NCI-H1092 (cell line): Measurements from ENCODE around the gene HEBP1.

Experiments used
- DNase-seq: peaks from one replicate; lab custom pipeline; 2025; lab: John Stamatoyannopoulos, UW

HEBP1 gene

DNA sequence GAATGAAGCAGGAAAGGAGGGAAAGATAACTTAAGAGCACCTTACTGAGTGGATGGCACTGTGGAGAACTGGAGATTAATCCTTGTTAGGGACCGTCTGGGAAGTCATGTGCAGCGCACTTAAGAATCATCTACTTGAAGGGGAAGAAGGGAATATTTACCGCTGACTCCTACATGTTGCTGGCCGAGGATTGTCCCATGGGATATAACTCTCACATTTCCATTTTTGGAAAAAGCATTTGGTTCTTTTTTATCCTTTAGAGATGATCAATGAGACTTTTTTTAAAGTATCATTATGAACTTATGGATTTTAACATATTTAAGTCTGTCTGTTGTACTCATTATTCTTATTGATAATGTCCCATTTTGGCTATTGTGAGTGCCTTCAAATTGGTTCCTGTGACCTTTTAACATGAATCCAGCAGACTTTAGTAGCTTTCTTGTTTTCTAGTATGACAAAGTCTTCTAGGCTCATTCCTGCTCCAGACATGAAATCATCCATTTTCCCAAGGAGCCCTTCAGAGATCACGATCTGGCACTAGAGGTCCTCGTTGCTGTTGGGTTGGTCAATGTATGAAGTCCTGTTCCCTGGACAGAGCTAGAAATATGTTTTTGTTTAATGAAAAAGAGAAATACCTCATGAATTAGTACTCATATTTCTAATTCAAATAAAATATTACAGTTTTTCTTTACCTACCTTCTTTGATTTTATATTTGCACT lies 23.9 kb upstream of the HEBP1 start:
- DNase-seq, result no peak

DNA sequence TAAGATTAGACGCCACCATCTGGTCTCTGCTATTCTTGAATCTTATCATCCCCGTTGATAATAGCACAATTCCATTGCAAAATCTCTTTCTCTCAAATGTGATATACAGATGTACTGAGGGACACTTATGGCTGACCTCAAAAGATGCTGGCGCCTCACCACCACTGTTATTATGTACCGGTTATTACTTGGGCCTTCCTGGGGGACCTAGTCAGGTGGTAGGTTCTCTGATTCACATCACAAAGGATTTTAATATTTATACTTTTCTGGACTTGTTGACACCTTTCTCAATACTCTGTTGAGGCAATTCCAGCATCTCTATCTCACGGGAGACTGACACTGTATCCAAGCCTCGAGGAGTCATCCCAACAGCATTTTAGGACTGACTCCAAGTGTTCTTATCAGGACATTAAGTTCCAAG lies 22.8 kb upstream of the HEBP1 start:
- no peak for DNase-seq

DNA sequence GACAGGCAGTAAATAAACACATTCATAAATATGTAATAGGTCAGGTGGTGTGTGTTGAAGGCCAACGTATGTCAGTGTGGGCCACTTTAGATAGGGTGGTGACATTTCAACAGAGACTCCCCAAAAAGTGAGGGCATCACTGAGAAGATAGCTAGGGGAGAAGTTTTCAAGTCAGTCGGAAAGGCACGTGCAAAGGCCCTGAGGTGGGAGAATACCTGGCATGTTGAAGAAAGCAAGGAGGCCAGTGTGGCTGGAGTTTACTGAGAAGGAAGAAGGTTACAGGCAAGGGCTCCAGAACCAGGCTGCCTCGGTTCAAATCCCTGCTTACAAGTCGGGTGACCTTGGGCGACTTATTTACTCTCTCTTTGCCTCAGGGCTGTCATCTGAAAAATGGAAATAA lies 11.0 kb upstream of the HEBP1 start:
- DNase-seq, result no peak

DNA sequence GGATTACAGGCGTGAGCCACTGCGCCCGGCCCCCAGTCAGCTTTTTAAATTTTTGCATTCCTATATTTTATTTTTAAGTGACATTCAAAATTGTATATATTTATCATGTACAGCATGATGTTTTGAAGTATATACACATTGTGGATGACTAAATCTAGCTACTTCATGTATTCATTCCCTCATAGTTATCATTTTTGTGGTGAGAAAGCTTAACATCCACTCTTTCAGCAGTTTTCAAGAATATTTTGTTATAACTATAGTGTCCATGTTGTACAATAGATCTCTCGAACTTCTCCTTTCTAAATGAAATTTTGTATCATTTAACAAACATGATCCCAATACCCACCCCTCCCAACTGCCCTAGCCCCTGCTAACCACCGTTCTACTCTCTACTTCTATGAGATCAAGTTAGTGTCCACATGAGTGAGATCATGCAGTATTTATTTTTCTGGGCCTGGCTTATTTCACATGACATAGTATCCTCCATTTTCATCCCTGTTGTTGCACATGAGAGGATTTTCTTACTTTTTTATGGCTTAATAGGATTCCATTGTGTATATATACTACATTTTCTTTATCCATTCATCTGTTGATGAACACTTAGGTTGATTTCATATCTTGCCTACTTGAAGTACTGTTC lies 8.8 kb upstream of the HEBP1 start:
- DNase-seq, result no peak

DNA sequence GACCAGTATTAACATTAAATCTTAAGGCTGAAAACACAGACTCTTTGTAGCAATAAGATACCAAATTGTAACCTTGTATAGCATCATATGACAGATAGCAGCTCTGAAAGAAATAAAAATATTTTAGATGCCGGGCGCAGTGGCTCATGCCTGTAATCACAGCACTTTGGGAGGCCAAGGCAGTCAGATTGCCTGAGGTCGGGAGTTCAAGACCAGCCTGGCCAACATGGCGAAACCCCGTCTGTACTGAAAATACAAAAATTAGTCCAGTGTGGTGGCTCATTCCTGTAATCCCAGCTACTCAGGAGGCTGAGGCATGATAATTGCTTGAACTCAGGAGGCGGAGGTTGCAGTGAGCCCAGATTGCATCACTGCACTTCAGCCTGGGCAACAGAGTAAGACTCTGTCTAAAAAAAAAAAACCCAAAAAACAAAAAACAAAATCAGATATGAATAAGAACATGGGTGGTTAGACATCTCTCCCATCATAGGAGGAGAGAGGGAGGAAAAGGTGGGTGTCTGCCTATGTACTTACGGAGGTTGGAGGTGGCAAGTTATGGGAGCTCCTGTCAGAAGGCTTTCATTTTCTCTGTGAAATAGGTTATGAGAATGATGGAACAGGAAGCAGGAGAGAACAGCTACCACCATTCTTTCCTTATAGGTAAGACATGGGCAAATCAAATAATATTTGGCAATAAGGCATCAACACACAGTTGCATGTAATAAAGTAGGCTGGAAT lies 7.6 kb upstream of the HEBP1 start:
- no peak for DNase-seq

DNA sequence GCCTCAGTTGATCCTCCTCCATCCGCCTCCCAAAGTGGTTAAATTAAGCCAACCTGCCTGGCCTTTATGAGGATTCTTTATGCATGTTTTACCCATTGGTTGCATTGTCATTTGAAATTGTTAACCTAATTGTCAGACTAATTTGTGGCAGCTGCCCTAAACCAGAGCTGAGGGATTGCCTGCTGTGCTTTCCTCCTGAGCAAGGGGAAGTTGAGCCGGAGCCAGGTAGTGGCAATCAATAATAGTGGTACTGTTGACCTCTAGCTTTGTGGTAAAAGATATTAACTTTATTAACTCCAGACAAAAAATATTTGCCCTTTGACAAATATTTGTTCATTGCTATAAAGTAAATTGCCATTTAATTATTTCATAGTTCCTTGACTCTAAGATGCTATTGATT lies 5.6 kb upstream of the HEBP1 start:
- DNase-seq, result no peak

DNA sequence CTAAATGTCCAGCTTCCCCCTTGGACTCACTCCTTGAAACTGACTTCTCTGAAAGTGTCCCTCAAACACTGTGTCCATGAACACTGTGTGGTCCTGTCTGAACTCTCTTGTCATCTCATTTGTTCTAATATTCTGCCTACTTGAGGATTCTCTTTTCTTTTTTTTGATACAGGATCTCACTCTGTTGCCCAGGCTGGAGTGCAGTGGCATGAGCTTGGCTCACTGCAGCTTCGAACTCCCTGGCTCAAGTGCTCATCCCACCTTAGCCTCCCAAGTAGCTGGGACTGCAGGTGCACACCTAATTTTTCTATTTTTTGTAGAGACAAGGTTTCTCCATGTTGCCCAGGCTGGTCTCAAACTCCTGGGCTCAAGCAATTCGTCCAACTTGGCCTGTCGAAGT lies 4.9 kb upstream of the HEBP1 start:
- DNase-seq, result no peak

DNA sequence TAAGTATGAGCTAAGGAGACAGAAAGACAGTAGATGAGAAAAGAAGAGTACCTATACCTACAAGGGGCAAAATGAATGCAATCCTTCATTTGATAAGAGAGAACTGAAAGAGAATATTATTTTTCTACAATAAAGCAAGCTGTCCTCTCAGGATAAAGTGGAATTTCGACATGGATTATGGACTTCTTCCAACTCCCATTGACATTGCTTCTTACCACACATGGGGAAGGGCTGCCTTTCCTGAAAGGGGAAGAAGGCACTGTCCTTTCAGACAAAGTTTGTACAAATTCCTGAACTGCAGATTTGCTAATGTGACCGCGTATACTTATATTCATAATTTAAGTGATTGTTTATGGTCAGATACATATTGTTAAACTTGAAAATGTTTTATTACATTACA lies 4.3 kb upstream of the HEBP1 start:
- no peak for DNase-seq

DNA sequence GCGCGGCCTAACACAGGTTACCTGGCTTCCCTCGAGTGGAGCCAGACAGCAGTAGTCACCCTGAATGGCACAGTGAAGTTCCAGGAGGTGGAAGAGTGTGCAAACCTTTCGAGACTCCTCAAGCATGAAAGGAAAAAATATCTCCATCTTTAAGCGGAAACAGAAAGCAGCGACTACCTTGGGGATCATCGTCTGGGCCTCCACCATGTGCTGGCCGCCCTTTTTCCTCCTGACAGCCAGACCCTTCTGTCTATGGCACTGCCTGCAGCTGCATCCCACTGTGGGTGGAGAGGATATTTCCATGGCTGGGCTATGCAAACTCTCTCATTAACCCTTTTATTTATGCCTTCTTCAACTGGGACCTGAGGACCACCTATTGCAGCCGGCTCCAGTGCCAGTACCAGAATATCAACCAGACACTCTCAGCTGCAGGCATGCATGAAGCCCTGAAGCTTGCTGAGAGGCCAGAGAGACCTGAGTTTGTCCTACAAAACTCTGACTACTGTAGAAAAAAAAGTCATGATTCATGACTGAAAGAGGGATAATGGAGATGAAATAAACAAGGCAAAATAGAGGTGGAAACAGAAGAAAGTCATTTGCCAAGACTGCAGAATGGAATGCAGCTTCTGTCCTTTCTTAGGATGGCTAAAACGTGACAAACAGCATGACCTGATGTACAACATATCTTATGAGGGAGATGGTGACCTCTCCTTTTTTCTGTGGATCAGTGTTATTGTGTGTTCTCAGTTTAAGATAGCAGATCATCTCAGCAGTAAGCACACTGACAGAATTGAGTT lies 2.4 kb upstream of the HEBP1 start:
- no peak for DNase-seq

DNA sequence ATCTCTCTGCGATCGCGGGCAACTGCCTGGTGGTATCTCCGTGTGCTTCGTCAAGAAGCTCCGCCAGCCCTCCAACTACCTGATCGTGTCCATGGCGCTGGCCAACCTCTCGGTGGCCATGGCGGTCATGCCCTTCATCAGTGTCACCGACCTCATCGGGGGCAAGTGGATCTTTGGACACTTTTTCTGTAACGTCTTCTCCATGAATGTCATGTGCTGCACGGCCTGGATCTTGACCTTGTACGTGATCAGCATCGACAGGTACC lies 1.6 kb upstream of the HEBP1 start:
- no peak for DNase-seq

DNA sequence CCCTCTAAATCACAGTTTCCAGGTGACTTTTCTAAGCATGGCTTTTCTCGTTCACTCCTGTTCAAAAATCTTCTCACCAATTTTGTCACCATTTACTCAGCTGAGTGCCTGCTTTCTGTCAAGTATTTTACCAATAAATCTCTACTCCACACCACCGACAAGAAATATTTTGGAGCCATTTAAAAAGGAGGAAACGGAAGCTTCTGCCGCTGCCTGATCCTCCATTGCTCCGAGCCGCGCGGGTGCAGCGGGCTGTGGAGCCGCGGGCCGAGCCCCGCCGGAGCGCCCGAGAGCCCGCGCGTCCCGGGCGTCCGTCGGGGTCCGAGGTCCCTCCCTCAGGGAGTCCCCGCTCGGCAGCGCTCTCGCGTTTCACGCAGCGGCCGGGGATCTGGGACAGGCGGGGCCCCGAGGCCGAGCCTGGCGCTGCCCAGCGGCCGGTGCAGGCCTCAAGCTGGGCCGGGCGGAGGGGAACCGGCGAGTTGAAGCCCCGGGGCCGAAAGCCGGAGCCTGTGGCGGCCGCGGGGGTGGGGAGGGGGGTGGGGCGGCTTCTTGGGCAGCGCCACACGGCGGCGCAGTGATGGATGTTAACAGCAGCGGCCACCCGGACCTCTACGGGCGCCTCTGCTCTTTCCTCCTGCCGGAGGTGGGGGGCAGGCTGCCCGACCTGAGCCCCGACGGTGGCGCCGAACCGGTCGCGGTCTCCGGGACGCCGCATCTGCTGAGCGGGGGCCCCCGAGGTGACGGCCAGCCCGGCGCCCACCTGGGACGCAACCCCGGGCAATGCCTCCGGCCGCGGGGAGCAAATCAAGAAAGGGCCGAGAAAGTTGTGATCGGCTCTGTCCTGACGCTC lies 1.1 kb upstream of the HEBP1 start:
- DNase-seq, result peak; percentile 43

DNA sequence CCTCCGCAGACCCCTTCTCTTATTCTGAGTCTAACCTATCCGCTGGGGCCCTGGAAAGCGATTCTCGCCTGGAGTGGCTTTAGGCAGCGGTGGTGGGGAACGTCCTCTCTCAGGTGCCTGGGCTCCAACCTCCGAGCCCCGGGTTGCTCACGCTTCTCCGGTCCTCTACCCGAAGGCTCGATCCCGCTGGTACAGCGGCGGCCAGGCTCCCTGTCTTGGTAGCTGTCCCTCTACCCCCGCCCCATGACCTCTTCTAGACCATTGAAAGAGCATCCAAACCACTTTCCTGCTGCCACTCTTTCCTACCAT lies 505 bp upstream of the HEBP1 start:
- peak; percentile 46 for DNase-seq

DNA sequence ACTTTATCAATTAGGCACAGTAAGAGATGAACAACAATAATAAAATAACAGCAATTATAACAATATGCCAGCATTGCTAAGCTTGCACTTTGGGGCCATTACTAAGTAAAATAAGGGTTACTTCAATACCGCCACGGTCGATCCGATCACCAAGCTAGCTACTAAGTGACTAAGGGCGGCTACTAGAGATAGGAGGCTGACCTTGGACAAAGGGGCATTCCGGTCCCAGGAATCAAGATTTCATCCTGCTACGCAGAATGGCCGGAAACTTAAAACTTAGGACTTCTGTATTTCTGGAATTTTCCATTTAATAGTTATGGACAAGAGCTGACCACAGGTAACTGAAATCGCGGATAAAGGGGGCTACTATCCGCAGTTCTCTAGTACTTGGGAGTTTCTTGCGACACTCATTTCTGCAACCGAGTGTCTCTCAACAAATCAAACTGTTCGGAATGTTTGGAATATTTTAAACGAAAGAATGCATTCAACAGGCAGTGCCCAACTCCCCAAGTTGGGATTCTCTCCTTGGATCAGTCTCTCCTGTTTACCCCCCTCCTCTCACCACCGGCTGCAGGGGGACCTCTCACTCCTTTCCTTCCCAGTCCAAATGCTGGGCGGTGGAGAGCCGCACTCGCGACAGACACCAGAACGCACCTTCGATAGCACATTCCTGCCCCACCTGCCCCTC lies 650 bp downstream of the HEBP1 start:
- DNase-seq, result no peak

DNA sequence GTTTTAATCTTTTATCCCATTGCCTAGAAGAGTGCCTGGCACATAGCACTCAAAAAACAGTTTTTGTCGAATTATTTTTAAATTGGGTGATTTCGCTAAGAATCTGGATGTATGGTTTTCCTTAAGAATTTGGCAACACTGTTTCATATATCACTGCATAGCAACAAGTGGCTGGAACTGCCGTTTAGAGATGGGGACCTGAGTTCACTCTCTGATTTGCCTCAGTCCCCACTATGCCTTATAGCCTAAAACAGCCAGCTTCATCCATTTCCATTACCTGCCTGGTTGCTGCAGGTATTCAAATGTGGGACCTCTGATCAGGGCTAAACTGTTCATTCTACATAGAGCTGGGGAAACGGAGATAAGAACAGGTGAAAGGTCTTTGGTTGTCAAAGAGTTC lies 1.8 kb downstream of the HEBP1 start:
- DNase-seq, result no peak

DNA sequence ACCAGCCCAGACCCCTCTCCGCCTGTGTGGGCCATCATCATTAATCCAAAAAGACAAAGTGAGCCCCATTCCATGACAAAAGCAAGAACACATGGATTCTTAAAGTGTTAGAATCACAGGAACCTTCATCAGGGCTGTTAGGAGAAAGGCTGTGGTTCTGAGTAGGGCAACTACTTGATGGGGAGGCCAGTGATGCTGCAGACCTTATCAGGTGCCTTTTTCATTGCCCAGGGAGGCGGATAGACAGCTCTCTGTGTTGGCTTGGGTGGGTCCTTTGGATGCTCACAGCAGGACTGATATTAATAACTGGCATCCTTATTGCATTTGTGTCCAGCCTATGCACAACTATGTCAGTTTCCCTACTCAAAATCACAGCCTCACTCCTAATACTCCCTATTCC lies 2.3 kb downstream of the HEBP1 start:
- DNase-seq, result no peak

DNA sequence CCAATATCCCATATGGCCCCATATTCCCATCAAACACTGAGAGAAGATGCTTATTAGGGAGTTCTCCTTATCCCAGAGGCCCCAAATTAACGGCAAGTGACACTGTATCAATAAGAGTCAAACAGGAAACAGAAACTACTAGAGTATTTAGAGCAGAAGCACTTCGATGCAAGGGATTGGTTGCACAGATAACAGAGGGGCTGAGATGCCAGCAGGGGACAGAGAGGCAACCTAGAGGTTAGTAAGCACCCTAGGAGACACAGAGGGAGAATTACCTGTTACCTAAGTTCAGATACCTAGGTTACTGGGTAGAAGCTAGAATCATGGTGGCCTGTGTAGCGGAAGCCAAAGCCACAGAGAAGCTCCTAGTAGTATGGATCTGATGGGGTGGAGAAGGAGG lies 2.9 kb downstream of the HEBP1 start:
- DNase-seq, result no peak

DNA sequence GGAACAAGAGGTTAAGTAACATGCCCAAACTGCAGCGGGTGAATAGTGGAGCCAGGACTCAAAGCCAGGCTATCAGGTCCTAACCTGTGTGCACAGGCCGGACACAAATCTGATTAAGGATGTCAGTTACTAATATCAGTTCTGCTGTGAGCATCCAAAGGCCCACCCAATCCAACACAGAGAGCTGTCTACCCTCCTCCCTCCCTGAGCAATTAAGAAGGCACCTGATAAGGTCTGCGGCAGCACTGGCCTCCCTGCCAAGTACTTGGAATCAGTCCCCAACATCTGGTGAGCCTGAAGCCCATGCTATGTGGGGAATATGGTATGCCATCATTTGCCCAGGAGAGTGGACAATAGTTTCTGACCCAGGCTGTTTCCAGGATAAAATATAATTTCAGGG lies 3.9 kb downstream of the HEBP1 start:
- DNase-seq, result no peak

DNA sequence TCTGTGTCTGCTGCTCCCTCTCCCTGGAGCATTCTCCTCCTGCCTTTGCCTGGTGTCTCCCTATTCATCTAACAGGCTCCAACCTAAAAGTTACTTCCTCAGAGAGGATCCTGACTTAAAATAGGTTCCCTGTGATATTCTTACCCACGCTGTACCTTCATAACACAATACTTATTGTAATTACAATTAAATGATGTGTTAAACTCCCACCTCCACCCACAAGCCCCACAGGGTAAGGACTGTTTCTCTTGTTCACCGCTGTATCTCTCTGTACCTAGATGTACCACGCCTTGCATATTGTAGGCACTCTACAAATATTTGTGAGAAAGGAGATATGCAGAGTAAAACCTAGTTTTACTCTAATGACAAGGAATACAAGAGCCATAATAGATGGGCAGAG lies 5.0 kb downstream of the HEBP1 start:
- DNase-seq, result no peak

DNA sequence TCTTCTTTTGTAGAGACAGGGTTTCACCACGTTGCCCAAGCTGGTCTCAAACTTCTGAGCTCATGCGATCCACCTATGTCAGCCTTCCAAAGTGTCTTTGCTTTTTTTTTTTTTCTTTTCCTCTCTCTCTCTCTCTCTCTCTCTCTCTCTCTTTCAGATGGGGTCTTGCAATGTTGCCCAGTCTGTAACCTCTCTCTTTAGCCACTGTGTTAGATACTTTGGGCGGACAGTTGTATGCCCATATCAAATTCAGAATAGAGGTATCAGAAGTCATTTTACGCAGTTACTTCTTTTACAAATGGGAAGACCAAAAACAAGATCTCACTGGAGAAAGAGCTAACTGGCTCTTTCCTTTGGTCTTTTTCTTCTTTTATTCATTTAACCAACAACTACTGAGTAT lies 6.7 kb downstream of the HEBP1 start:
- no peak for DNase-seq

DNA sequence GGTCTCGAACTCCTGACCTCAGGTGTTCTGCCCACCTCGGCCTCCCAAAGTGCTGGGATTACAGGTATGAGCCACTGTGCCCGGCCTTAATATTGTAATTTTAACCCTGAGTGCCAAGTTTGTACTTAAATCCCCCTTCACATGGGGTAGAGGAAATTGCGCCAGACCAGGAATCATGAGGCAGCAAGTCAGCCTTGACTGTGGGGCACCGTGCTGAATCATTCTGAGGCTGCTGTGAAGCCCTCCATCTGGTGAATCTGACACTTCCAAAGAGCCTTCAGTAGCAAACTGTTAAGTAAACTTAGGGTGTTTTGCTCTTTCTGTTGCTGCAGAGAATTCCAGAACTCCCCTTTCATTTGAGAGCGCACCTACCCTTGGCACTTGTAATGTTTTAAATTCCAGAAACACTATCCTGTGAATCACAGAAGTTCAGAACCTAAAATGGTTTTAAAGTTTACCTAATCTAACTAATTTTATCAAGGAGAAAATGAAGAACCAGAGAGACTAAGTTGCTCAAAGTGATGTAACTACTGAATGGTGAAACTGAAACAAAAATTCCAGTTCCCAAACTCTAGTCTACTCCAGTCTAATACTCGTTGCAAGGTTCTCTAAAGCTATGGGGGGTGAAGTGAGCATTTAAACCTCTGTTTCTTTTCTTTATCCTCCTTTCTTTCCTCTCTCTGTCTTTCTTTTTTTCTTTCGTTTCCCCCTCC lies 7.5 kb downstream of the HEBP1 start:
- no peak for DNase-seq
